Gastroesophageal sphincter (tissue), 4 donors: ENCODE data around the gene EMILIN1. TPM values are rescaled to one million over a fixed set of nuclear protein-coding genes. Genes with fewer than 3 reads are reported as not detected.
"Not testable (repeated sequence)": the region's sequence is repeated elsewhere in the genome, so short reads cannot be mapped to it uniquely, and the experiment has no call there.

Experiments used
- ATAC-seq: fragments of 150-250 bp; one replicate; pipeline ENCODE4 v1.9.1; 2016; ENCODE audit warnings: mild to moderate bottlenecking, moderate library complexity
- H3K27ac ChIP-seq, 4 donors: fragments of 200-600 bp; sonication (generic) in 3 of 4; 1 replicate in 3 of 4; 2 replicates in 1 of 4; pipeline ENCODE4 v1.5.1; 2016 to 2019
- H3K27me3 ChIP-seq: fragments of 200-600 bp; sonication (generic); one replicate; pipeline ENCODE4 v1.5.1; 2019
- H3K36me3 ChIP-seq, 2 donors: fragments of 200-600 bp; sonication (generic); one replicate each; pipeline ENCODE4 v1.5.1; 2019; ENCODE audit warnings: control low read depth in 1 of 2
- H3K4me1 ChIP-seq, 3 donors: fragments of 200-600 bp; sonication (generic); 1 replicate in 2 of 3; 2 replicates in 1 of 3; pipeline ENCODE4 v1.5.1; 2016 to 2019; ENCODE audit warnings: control low read depth in 2 of 3
- H3K4me3 ChIP-seq, 2 donors: fragments of 200-600 bp; sonication (generic); one replicate each; pipeline ENCODE4 v1.5.1; 2019; ENCODE audit warnings: mild to moderate bottlenecking in 1 of 2, moderate library complexity in 1 of 2
- H3K9me3 ChIP-seq, 3 donors: fragments of 200-600 bp; sonication (generic); one replicate each; pipeline ENCODE4 v1.5.1; 2017 to 2019; ENCODE audit warnings: control low read depth in 2 of 3
- CTCF ChIP-seq, 4 experiments: fragments of 200-600 bp in 2 of 4; fragments of 450-650 bp in 2 of 4; sonication (generic) in 1 of 4; IDR thresholded peaks; one replicate each; pipeline ENCODE4 v1.5.1; 2017 to 2019; ENCODE audit warnings: antibody characterized with exemption in 4 of 4, mild to moderate bottlenecking in 2 of 4, moderate library complexity in 2 of 4
- EP300 ChIP-seq: sonication (generic); formaldehyde crosslinking; IDR thresholded peaks from one replicate; pipeline ENCODE4 v1.6.1; 2017; ENCODE audit warnings: antibody characterized with exemption, mild to moderate bottlenecking
- POLR2A ChIP-seq, 2 donors: fragments of 450-650 bp; IDR thresholded peaks; one replicate each; pipeline ENCODE4 v1.6.1; 2017; ENCODE audit warnings: antibody characterized with exemption in 2 of 2, mild to moderate bottlenecking in 2 of 2, moderate library complexity in 1 of 2
- POLR2AphosphoS5 ChIP-seq: sonication (generic); formaldehyde crosslinking; IDR thresholded peaks from one replicate; pipeline ENCODE4 v1.6.1; 2017; ENCODE audit warnings: antibody characterized with exemption
- WGBS, 2 donors: methylation state at CpG; one replicate each; pipeline ENCODE4 v1.1.5; 2018; ENCODE audit warnings: low coverage in 1 of 2; 5-methylcytosine and 5-hydroxymethylcytosine counted together
- total RNA-seq, 4 donors: library from RNA; depleted of rRNA; stranded (reverse); fragments of >200 nt; gene quantifications; one replicate each; pipeline ENCODE4 v1.1.0, GENCODE V29; 2016

The EMILIN1 gene
- total RNA-seq, 4 donors from 2014 or later = 94.1 to 257 (median 174) TPM

GRCh38 chr2:27108221-27108620 is 29.8 kb downstream of the EMILIN1 start:
- Histone ChIP-seq H3K4me3 (no peak overlapping the region), H3K27ac (no peak overlapping the region), H3K9me3 (no peaks in the 10 kb centered on the region), H3K36me3 (no peaks in the 10 kb centered on the region), H3K27me3 (peaks cover 46% of the 10 kb centered on the region), H3K4me1 (no peaks in the 10 kb centered on the region)
- no peak for ATAC-seq
- WGBS, 2 donors = 63 to 82% methylated on average over 1 to 2 of the region's 2 CpGs
- TF ChIP-seq EP300 (no peak), POLR2A (IDR thresholded peaks at IDR 0.05) (no peak), CTCF (IDR thresholded peaks at IDR 0.05) (no peak), POLR2AphosphoS5 (no peak)

GRCh38 chr2:27109083-27109482 is 30.7 kb downstream of the EMILIN1 start:
- no peak overlapping the region for H3K27ac ChIP-seq
- 80 to 100% methylated on average over 2 to 3 of the region's 3 CpGs for WGBS, 2 donors
- no peaks in the 10 kb centered on the region for H3K9me3 ChIP-seq
- H3K27me3 ChIP-seq = peaks cover 42% of the 10 kb centered on the region
- TF ChIP-seq POLR2A (IDR thresholded peaks at IDR 0.05) (no peak), EP300 (no peak), CTCF (IDR thresholded peaks at IDR 0.05) (no peak), POLR2AphosphoS5 (no peak)
- H3K4me3 ChIP-seq = no peak overlapping the region
- no peaks in the 10 kb centered on the region for H3K36me3 ChIP-seq
- ATAC-seq = no peak
- H3K4me1 ChIP-seq = no peaks in the 10 kb centered on the region

- not testable (repeated sequence) for H3K36me3 ChIP-seq, H3K4me3 ChIP-seq, H3K4me1 ChIP-seq, H3K9me3 ChIP-seq, H3K27ac ChIP-seq, ATAC-seq
- 80 to 85% methylated on average over 7 to 12 of the region's 24 CpGs for WGBS, 2 donors
- peaks cover 25% of the 10 kb centered on the region for H3K27me3 ChIP-seq
These were observed 32.4 kb downstream of the EMILIN1 start for GRCh38 chr2:27110603-27111352.

- not testable (repeated sequence) for H3K27ac ChIP-seq, H3K9me3 ChIP-seq, H3K4me1 ChIP-seq, H3K36me3 ChIP-seq, H3K4me3 ChIP-seq, ATAC-seq
- H3K27me3 ChIP-seq = peaks cover 25% of the 10 kb centered on the region
- no CpG with 5 or more reads among the region's 49 CpGs for WGBS, 2 donors
These were observed 33.1 kb downstream of the EMILIN1 start for GRCh38 chr2:27111392-27112078.

GRCh38 chr2:27115519-27115918 is 37.1 kb downstream of the EMILIN1 start:
- ATAC-seq = no peak
- H3K4me1 ChIP-seq = peaks cover 0 to 15% (median 5%) of the 10 kb centered on the region in 3 donors
- H3K4me3 ChIP-seq = no peak overlapping the region
- H3K27me3 ChIP-seq = peaks cover 40% of the 10 kb centered on the region
- H3K36me3 ChIP-seq = no peaks in the 10 kb centered on the region
- 63 to 86% methylated on average over 2 of the region's 2 CpGs for WGBS, 2 donors
- no peak for TF ChIP-seq EP300
- TF ChIP-seq POLR2A (IDR thresholded peaks at IDR 0.05) = no peak
- TF ChIP-seq CTCF (IDR thresholded peaks at IDR 0.05) = no peak
- no peak for TF ChIP-seq POLR2AphosphoS5
- H3K27ac ChIP-seq = no peak overlapping the region
- no peaks in the 10 kb centered on the region for H3K9me3 ChIP-seq
